Hematopoietic multipotent progenitor cell (in vitro differentiated cells): Measurements from ENCODE around the gene BRK1. TPM values are rescaled to one million over a fixed set of nuclear protein-coding genes. Genes with fewer than 3 reads are reported as not detected.
"Not testable (repeated sequence)": the region's sequence is repeated elsewhere in the genome, so short reads cannot be mapped to it uniquely, and the experiment has no call there.

Experiments used
- DNase-seq, 3 donors: peaks; one replicate each; pipeline ENCODE4 v3.0.0-alpha.2; 2011 to 2015; ENCODE audit warnings: low read depth in 2 of 3, low spot score in 2 of 3
- total RNA-seq: library from RNA; depleted of rRNA; stranded (reverse); fragments of >200 nt; gene quantifications from one replicate; pipeline ENCODE4 v1.2.3, GENCODE V29; 2012

The BRK1 gene
- total RNA-seq, 1 donor = 76.5 TPM

- DNase-seq = not testable (repeated sequence)
These were observed 59.9 kb downstream of the BRK1 start for GRCh38 chr3:10175334-10175733.

DNA sequence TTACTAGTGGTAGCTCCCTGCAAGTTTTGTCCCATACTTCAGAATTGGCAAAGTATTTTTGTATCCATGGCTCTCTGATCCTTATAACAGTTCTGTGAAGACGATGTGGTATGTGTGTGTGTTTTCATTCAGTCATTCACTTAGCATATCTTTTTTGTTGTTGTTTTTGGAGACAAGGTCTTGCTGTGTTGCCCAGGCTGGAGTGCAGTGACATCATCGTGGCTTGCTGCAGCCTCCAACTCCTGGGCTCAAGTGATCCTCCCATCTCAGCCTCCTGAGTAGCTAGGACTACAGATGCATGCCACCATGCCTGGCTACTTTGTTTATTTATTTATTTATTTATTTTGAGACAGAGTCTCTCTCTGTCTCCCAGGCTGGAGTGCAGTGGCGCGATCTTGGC is 60.7 kb downstream of the BRK1 start:
- DNase-seq = not testable (repeated sequence)

Other genes starting within 250 kb of the BRK1 start
- gene CIDEC, start 235.4 kb upstream of the BRK1 start, total RNA-seq = under 0.01 TPM
- gene JAGN1, start 225.1 kb upstream of the BRK1 start, total RNA-seq = 41.5 TPM
- 1.9 TPM for gene IL17RE, start 212.8 kb upstream of the BRK1 start, total RNA-seq
- gene IL17RC, start 198.6 kb upstream of the BRK1 start, total RNA-seq = 31.2 TPM
- 22.1 TPM for gene CRELD1, start 181.8 kb upstream of the BRK1 start, total RNA-seq
- 8.1 TPM for gene PRRT3, start 163.3 kb upstream of the BRK1 start, total RNA-seq
- 37.4 TPM for gene EMC3, start 128.8 kb upstream of the BRK1 start, total RNA-seq
- 8.9 TPM for gene FANCD2, start 89.2 kb upstream of the BRK1 start, total RNA-seq
- gene FANCD2OS, start 7.4 kb upstream of the BRK1 start, total RNA-seq = not detected
- 41.2 TPM for gene VHL, start 26.1 kb downstream of the BRK1 start, total RNA-seq
- 4.8 TPM for gene IRAK2, start 49.2 kb downstream of the BRK1 start, total RNA-seq
- gene TATDN2, start 132.8 kb downstream of the BRK1 start, total RNA-seq = 14.0 TPM
- 1.1 TPM for gene GHRL, start 177.3 kb downstream of the BRK1 start, total RNA-seq
- 120 TPM for gene SEC13, start 205.4 kb downstream of the BRK1 start, total RNA-seq